GM12865 (cell line): Measurements from ENCODE around the gene ZEB1.

Source experiments
- DNase-seq: peaks from one replicate; pipeline ENCODE4 v3.0.0; 2010; ENCODE audit warnings: low read depth
- H3K4me3 ChIP-seq: 2 replicates; pipeline ENCODE4 v1.5.1; 2011; ENCODE audit warnings: mild to moderate bottlenecking, low read depth, low read length, control low read depth
- TF ChIP-seq, protein P1 (sequence below): IDR thresholded peaks from 2 replicates; pipeline ENCODE4 v1.5.1; 2011; ENCODE audit warnings: low read length, control low read depth, low read depth, inconsistent platforms; ENCODE audit not compliant: insufficient read depth; ENCODE audit errors: missing control alignments

ZEB1 gene

DNA sequence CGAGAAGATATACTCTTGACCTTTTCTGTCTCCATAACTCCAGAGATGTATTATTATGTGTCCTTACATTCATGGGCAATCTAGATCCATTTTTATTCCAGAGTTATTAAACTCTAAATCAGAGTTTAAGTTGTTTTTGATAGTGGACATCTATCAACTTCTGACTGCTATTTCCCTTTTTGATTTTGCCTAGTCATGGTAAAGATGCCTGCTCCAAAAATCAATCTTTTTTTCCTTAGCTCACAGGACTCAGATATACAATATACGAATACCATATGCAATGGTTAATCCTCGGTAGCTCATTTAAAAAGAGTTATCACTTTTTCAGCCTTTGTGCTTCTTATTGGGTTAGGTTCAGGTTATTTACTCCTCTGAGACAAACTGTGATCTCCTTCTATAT, 15.8 kb upstream of the ZEB1 start:
- no peak for DNase-seq
- TF ChIP-seq, protein P1, sequence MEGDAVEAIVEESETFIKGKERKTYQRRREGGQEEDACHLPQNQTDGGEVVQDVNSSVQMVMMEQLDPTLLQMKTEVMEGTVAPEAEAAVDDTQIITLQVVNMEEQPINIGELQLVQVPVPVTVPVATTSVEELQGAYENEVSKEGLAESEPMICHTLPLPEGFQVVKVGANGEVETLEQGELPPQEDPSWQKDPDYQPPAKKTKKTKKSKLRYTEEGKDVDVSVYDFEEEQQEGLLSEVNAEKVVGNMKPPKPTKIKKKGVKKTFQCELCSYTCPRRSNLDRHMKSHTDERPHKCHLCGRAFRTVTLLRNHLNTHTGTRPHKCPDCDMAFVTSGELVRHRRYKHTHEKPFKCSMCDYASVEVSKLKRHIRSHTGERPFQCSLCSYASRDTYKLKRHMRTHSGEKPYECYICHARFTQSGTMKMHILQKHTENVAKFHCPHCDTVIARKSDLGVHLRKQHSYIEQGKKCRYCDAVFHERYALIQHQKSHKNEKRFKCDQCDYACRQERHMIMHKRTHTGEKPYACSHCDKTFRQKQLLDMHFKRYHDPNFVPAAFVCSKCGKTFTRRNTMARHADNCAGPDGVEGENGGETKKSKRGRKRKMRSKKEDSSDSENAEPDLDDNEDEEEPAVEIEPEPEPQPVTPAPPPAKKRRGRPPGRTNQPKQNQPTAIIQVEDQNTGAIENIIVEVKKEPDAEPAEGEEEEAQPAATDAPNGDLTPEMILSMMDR, result no peak
- H3K4me3 ChIP-seq, result no peak overlapping the region

GRCh38 chr10:31304291-31304970, 14.6 kb upstream of the ZEB1 start:
- no peak for DNase-seq
- TF ChIP-seq, protein P1, result no peak
- no peak overlapping the region for H3K4me3 ChIP-seq

- H3K4me3 ChIP-seq, result no peak overlapping the region
- TF ChIP-seq, protein P1, result no peak
- no peak for DNase-seq
These were observed 5.6 kb upstream of the ZEB1 start for GRCh38 chr10:31313396-31313795.

DNA sequence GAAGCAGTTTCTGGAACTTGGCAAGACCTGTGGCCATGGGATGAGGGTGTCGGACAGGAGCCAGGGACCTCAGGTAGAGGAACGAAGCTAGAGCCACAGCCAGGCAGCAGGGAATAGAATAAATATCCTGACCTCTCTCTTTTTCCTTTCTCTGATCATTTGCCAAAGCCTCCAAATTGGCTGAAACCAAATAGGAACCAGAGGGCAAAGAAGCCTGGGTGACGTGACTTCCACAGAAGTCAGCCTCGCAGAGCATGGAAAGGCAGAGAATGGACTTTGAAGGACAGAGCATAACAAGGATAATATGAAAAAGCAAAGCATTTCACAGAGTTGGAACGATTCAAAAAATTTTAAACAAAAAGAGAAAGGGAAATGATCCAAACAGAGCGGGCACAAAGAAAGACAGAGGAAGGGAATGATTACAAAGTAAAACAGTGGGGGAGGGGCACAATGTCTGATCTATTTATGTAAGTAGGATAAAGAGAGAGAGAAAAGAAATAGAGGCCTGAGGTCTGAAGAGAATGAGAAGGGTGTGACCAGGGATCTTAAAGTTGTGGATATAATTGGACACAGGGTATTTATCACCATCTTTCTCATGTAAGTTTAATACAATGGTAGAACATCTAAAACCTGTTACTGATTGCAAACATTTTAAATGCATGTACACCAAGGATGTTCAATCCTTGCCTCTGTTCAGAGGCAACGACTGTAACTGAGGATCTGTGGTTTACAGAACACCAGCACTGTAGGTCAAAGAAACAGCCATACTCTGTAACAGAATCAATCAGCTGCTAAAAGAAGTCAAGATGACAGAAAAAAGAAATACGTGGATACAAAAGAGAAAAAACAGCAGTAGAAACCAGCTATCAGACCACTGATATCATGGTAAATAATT, 4.5 kb upstream of the ZEB1 start:
- H3K4me3 ChIP-seq, result no peak overlapping the region
- no peak for DNase-seq
- TF ChIP-seq, protein P1, result no peak

GRCh38 chr10:31315453-31315852, 3.6 kb upstream of the ZEB1 start:
- TF ChIP-seq, protein P1, result no peak
- no peak overlapping the region for H3K4me3 ChIP-seq
- DNase-seq, result no peak

GRCh38 chr10:31317171-31317570, 1.8 kb upstream of the ZEB1 start:
- no peak for DNase-seq
- TF ChIP-seq, protein P1, result no peak
- H3K4me3 ChIP-seq, result peak overlapping the region; percentile 77; the same call in 1 of the 2 replicates
